K562 (cell line): ENCODE results near the gene TCF12. TPM values are rescaled to one million over a fixed set of nuclear protein-coding genes. Genes with fewer than 3 reads are reported as not detected.

Source experiments
- ATAC-seq: fragments of 200-7000 bp; cut with Tn5 transposase; 3 replicates; pipeline ENCODE4 v1.9.1; 2020; ENCODE audit warnings: moderate library complexity
- BruUV-seq: library from RNA; stranded (reverse); fragments of 400-500 nt; replicated peaks from 2 replicates; lab custom pipeline; 2021; lab: Mats Ljungman, UMichigan
- CTCF ChIA-PET: fragments of 300-600 bp; formaldehyde crosslinking; extraction: SDS; loops from one replicate; lab custom pipeline; 2021; ENCODE audit warnings: low intra/inter-chr PET ratio; lab: Yijun Ruan, JAX
- POLR2A ChIA-PET: fragments of 300-600, 350-650 bp; sonication (Branson Sonifier 250); formaldehyde crosslinking; extraction: SDS; loops from one replicate; lab custom pipeline; 2021; ENCODE audit warnings: antibody characterized with exemption, inconsistent platforms; lab: Yijun Ruan, JAX
- DNase-seq, 4 experiments: peaks; one replicate each; pipeline versions ENCODE4 v3.0.0 to v3.0.0-alpha.2; 2011 to 2018; ENCODE audit warnings: low spot score in 3 of 4, mixed read lengths in 3 of 4; ENCODE audit errors: extremely low read depth in 1 of 4
- FAIRE-seq: peaks from 2 replicates; lab custom pipeline; 2011; peaks lifted over from hg19 to GRCh38; lab: Jason Lieb, UNC
- H2AFZ ChIP-seq: 2 replicates; pipeline ENCODE4 v1.6.0; 2011; ENCODE audit warnings: low read depth, low read length, control low read depth, inconsistent platforms
- H3K27ac ChIP-seq: fragments of 200-600 bp; 3 replicates; pipeline ENCODE4 v1.8.0; 2011; ENCODE audit warnings: low read depth, mild to moderate bottlenecking, control low read depth, inconsistent platforms, low read length, moderate library complexity, mixed read lengths; ENCODE audit errors: extremely low read depth
- H3K27me3 ChIP-seq, 2 experiments: fragments of 300-600 bp in 1 of 2; 2 replicates in 1 of 2; 3 replicates in 1 of 2; pipeline versions ENCODE4 v1.6.0 to v1.8.0; 2011; ENCODE audit warnings: inconsistent platforms in 2 of 2, low read length in 2 of 2, mild to moderate bottlenecking in 1 of 2, mixed read lengths in 1 of 2, moderate library complexity in 1 of 2; ENCODE audit not compliant: control insufficient read depth in 2 of 2, insufficient read depth in 2 of 2
- H3K36me3 ChIP-seq: fragments of 300-600 bp; 3 replicates; pipeline ENCODE4 v1.8.0; 2011; ENCODE audit warnings: mild to moderate bottlenecking, low read length, inconsistent platforms; ENCODE audit not compliant: control insufficient read depth, insufficient read depth
- H3K4me1 ChIP-seq, 2 experiments: fragments of 200-600 bp in 1 of 2; replicated peaks in 1 of 2; 2 replicates in 1 of 2; 3 replicates in 1 of 2; pipeline versions ENCODE4 v1.5.1 to v1.8.0; 2011; ENCODE audit warnings: inconsistent platforms in 2 of 2, low read length in 2 of 2, mild to moderate bottlenecking in 1 of 2, mixed read lengths in 1 of 2, moderate library complexity in 1 of 2; ENCODE audit not compliant: control insufficient read depth in 2 of 2, insufficient read depth in 2 of 2
- H3K4me2 ChIP-seq: 2 replicates; pipeline ENCODE4 v1.6.1; 2011; ENCODE audit warnings: low read length, control low read depth, inconsistent platforms, mixed read lengths; ENCODE audit not compliant: insufficient read depth
- H3K4me3 ChIP-seq: fragments of 200-600 bp; sonication (generic), shearing (Covaris generic); 2 replicates; pipeline ENCODE4 v1.5.1; 2016; ENCODE audit warnings: control low read depth, inconsistent platforms
- H3K79me2 ChIP-seq: fragments of 200-600 bp; 3 replicates; pipeline ENCODE4 v1.8.0; 2011; ENCODE audit warnings: low read length, inconsistent platforms; ENCODE audit not compliant: control insufficient read depth, insufficient read depth
- H3K9ac ChIP-seq, 2 experiments: 2 replicates each; pipeline versions ENCODE4 v1.6.0 to v1.6.1; 2011; ENCODE audit warnings: low read depth in 2 of 2, low read length in 2 of 2, control low read depth in 1 of 2, inconsistent platforms in 1 of 2, mild to moderate bottlenecking in 1 of 2, mixed read lengths in 1 of 2; ENCODE audit not compliant: insufficient read depth in 1 of 2
- H3K9me1 ChIP-seq: one replicate; pipeline ENCODE4 v1.6.0; 2011; ENCODE audit warnings: inconsistent platforms, mild to moderate bottlenecking, low read length, moderate library complexity; ENCODE audit not compliant: control insufficient read depth, insufficient read depth
- H3K9me3 ChIP-seq: replicated peaks from 2 replicates; pipeline ENCODE4 v1.5.1; 2011; ENCODE audit warnings: low read depth, low read length, inconsistent platforms; ENCODE audit not compliant: control insufficient read depth, insufficient read depth
- H4K20me1 ChIP-seq: replicated peaks from 2 replicates; pipeline ENCODE4 v1.6.1; 2011; ENCODE audit warnings: low read length, inconsistent platforms, mixed read lengths; ENCODE audit not compliant: control insufficient read depth, insufficient read depth
- ARNT ChIP-seq, 2 experiments: fragments of 450-650 bp; IDR thresholded peaks; 2 replicates each; pipeline ENCODE4 v1.6.1; 2016; ENCODE audit warnings: mild to moderate bottlenecking in 1 of 2
- BRD9 ChIP-seq: fragments of 450-650 bp; IDR thresholded peaks from 2 replicates; pipeline ENCODE4 v1.6.1; 2018; ENCODE audit warnings: low read depth; ENCODE audit not compliant: partially characterized antibody
- BRF2 ChIP-seq: IDR thresholded peaks from 3 replicates; pipeline ENCODE4 v1.6.1; 2011; ENCODE audit warnings: borderline replicate concordance, mild to moderate bottlenecking; ENCODE audit not compliant: insufficient read length, insufficient read depth
- GTF2F1 ChIP-seq: IDR thresholded peaks from 2 replicates; pipeline ENCODE4 v1.6.1; 2011; ENCODE audit warnings: low read depth, low read length, improper control_type of control experiment
- HNRNPH1 ChIP-seq: fragments of 200-400 bp; formaldehyde crosslinking; optimal IDR thresholded peaks from 2 replicates; pipeline ENCODE3; 2017; ENCODE audit warnings: low read depth, mild to moderate bottlenecking, low read length, moderate library complexity
- JUNB ChIP-seq: fragments of 450-650 bp; formaldehyde crosslinking; conservative IDR thresholded peaks from 2 replicates; pipeline ENCODE4 v1.4.0; 2020; ENCODE audit warnings: mild to moderate bottlenecking
- MYC ChIP-seq, 2 experiments: fragments of 250-450 bp in 1 of 2; sonication (Bioruptor Pico) in 1 of 2; IDR thresholded peaks; 2 replicates each; pipeline versions ENCODE4 v1.5.1 to v1.6.1; 2012 to 2021; ENCODE audit warnings: low read depth in 2 of 2, borderline replicate concordance in 1 of 2, improper control_type of control experiment in 1 of 2, low read length in 1 of 2, mild to moderate bottlenecking in 1 of 2, moderate library complexity in 1 of 2
- NCOA4 ChIP-seq: fragments of 450-650 bp; IDR thresholded peaks from 2 replicates; pipeline ENCODE4 v1.6.1; 2018; ENCODE audit warnings: mild to moderate bottlenecking; ENCODE audit not compliant: partially characterized antibody
- NRF1 ChIP-seq, 2 experiments: fragments of 450-650 bp; IDR thresholded peaks in 1 of 2; conservative IDR thresholded peaks in 1 of 2; 2 replicates each; pipeline ENCODE4 v1.6.1; 2014; ENCODE audit warnings: mild to moderate bottlenecking in 2 of 2
- POLR2H ChIP-seq: IDR thresholded peaks from 2 replicates; pipeline ENCODE4 v1.6.1; 2016; ENCODE audit warnings: missing genetic modification characterization, low read depth, mild to moderate bottlenecking, control low read depth, missing compliant biosample characterization, moderate library complexity
- PTRF ChIP-seq: fragments of 450-650 bp; IDR thresholded peaks from 2 replicates; pipeline ENCODE4 v1.6.1; 2016; ENCODE audit warnings: mild to moderate bottlenecking, missing genetic modification characterization, missing compliant biosample characterization
- RBM34 ChIP-seq: fragments of 200-400 bp; formaldehyde crosslinking; IDR thresholded peaks from 2 replicates; pipeline ENCODE4 v1.6.1; 2018; ENCODE audit warnings: low read length, borderline replicate concordance; ENCODE audit not compliant: insufficient read depth
- ZNF75A ChIP-seq: fragments of 450-650 bp; formaldehyde crosslinking; IDR thresholded peaks from 2 replicates; pipeline ENCODE4 v1.4.0; 2020; ENCODE audit warnings: mild to moderate bottlenecking
- WGBS: fragments of 100-300 bp; shearing (Covaris generic); methylation state at CpG from one replicate; pipeline ENCODE4 v1.1.6; 2016; ENCODE audit warnings: low coverage, mixed read lengths; ENCODE audit not compliant: insufficient coverage; ENCODE audit errors: missing lambda C conversion rate; 5-methylcytosine and 5-hydroxymethylcytosine counted together
- in situ Hi-C: fragments of 300-500 bp; cut with MboI; formaldehyde crosslinking; loops from 4 replicates; pipeline ENCODE4 v1.15.0; 2018; ENCODE audit warnings: inconsistent platforms, mixed read lengths
- intact Hi-C: fragments of 100-400 bp; cut with micrococcal nuclease; formaldehyde crosslinking; loops from 2 replicates; pipeline ENCODE4 v1.14.2; 2022
- polyA plus RNA-seq, 8 experiments: library from polyadenylated mRNA; depleted of rRNA in 4 of 8; stranded (reverse) in 5 of 8; unstranded in 3 of 8; fragments of >200 nt; fragmentation: Nextera tagmentation in 2 of 8; fragmentation: Illumina TruSeq in 1 of 8; extraction: Ambion mirVana in 2 of 8; extraction: Trizol in 1 of 8; gene quantifications; 2 replicates each; pipeline versions ENCODE4 v1.2.1 to v1.2.3, GENCODE V29; 2011 to 2014; ENCODE audit warnings: inconsistent platforms in 1 of 8, missing spikeins in 1 of 8
- total RNA-seq, 7 experiments: library from RNA; depleted of rRNA in 6 of 7; stranded (reverse); fragments of >200 nt in 6 of 7; fragmentation: Illumina TruSeq in 2 of 7; extraction: Trizol in 2 of 7; gene quantifications; 2 replicates each; pipeline versions ENCODE4 v1.2.1 to v1.2.3, GENCODE V29; 2011 to 2021; ENCODE audit warnings: low replicate concordance in 1 of 7
- TF ChIP-seq, protein P1 (sequence below): fragments of 450-650 bp; IDR thresholded peaks from 2 replicates; pipeline ENCODE4 v1.6.1; 2016
- TF ChIP-seq, protein P2 (sequence below): fragments of 250-450 bp; sonication (Bioruptor Pico); IDR thresholded peaks from 2 replicates; pipeline ENCODE4 v1.4.0; 2020

Gene TCF12
- total and polyA plus RNA-seq, 9 of the 15 experiments (the other 6 are each of a cell fraction or from before 2014, with no cell fraction given) = 10.5 to 132 (median 52.9) TPM

DNA sequence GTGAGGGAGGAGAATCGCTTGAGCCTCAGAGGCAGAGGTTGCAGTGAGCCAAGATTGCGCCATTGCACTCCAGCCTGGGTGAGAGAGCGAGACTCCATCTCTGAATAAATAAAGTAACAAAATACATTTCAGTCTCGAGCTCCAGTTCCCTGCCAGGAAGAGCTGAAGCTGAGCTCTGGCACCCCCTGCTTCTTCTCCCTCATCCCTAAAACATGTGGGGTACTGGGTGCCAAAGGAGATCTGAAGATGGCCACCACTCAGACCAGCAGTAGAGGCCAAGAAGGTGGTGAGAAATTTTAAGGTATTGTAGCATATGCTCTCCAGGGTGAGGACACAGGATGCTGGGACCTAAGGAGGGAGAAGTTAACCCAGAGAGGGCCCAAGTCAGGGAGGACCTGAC is 382.9 kb downstream of the TCF12 start:
- no TSS peak for BruUV-seq
- CTCF ChIA-PET = no interaction called here
- in situ Hi-C loops = loop anchor here (10.0 to 25.0 kb wide), 2 partner anchors 387 to 814 kb away; partner anchors contain the start of gene TCF12

More for the DNA sequence above, 382.9 kb downstream of the TCF12 start:
- H3K36me3 ChIP-seq = no peaks in the 10 kb centered on the region
- H3K9me3 ChIP-seq = no peaks in the 10 kb centered on the region
- DNase-seq = no peak
- no peak overlapping the region for H3K4me3 ChIP-seq
- FAIRE-seq = no peak
- no peak overlapping the region for H3K9ac ChIP-seq
- H2AFZ ChIP-seq = no peak overlapping the region
- ATAC-seq = no peak
- TF ChIP-seq NRF1 (conservative IDR thresholded peaks at IDR 0.05 in 1 of 2, IDR thresholded peaks at IDR 0.05 in 1 of 2) = no peak
- TF ChIP-seq GTF2F1 = no peak
- TF ChIP-seq NCOA4 = no peak
- no peak for TF ChIP-seq JUNB (CRISPR knock-in tag)
- TF ChIP-seq HNRNPH1 = no peak
- TF ChIP-seq, protein P1, sequence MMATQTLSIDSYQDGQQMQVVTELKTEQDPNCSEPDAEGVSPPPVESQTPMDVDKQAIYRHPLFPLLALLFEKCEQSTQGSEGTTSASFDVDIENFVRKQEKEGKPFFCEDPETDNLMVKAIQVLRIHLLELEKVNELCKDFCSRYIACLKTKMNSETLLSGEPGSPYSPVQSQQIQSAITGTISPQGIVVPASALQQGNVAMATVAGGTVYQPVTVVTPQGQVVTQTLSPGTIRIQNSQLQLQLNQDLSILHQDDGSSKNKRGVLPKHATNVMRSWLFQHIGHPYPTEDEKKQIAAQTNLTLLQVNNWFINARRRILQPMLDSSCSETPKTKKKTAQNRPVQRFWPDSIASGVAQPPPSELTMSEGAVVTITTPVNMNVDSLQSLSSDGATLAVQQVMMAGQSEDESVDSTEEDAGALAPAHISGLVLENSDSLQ = no peak
- no peak for TF ChIP-seq BRD9
- TF ChIP-seq BRF2 = no peak
- TF ChIP-seq MYC (IDR thresholded peaks at IDR 0.05; ENCODE audit: low read depth, low read length) = no peak
- TF ChIP-seq MYC (CRISPR knock-in tag; IDR thresholded peaks at IDR 0.05; ENCODE audit: borderline replicate concordance, low read depth) = no peak
- no peak for TF ChIP-seq ZNF75A
- TF ChIP-seq PTRF (tag) = no peak
- no peak for TF ChIP-seq ARNT (IDR thresholded peaks at IDR 0.05)
- TF ChIP-seq, protein P2, sequence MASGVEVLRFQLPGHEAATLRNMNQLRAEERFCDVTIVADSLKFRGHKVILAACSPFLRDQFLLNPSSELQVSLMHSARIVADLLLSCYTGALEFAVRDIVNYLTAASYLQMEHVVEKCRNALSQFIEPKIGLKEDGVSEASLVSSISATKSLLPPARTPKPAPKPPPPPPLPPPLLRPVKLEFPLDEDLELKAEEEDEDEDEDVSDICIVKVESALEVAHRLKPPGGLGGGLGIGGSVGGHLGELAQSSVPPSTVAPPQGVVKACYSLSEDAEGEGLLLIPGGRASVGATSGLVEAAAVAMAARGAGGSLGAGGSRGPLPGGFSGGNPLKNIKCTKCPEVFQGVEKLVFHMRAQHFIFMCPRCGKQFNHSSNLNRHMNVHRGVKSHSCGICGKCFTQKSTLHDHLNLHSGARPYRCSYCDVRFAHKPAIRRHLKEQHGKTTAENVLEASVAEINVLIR (CRISPR knock-in tag) = no peak
- TF ChIP-seq POLR2H (tag) = no peak
- no peak for TF ChIP-seq RBM34
- intact Hi-C loops = no loop called here
- H3K4me2 ChIP-seq = no peak overlapping the region
- POLR2A ChIA-PET = interaction anchor here (0.6 kb wide), 2 partner anchors 178 to 241 kb away, joined by 3 to 4 read pairs; no protein-coding TSS in a partner anchor
- 75% methylated on average over 4 of the region's 4 CpGs for WGBS
- H3K4me1 ChIP-seq = peaks cover 4 to 10% of the 10 kb centered on the region in 2 experiments; a peak in 4 of 5 replicates
- H4K20me1 ChIP-seq = no peaks in the 10 kb centered on the region
- no peak overlapping the region for H3K27ac ChIP-seq
- no peaks in the 10 kb centered on the region for H3K79me2 ChIP-seq
- no peaks in the 10 kb centered on the region for H3K27me3 ChIP-seq
- no peaks in the 10 kb centered on the region for H3K9me1 ChIP-seq
